ENCODE data around the gene ATG13.

- TF ChIP-seq, protein P1, sequence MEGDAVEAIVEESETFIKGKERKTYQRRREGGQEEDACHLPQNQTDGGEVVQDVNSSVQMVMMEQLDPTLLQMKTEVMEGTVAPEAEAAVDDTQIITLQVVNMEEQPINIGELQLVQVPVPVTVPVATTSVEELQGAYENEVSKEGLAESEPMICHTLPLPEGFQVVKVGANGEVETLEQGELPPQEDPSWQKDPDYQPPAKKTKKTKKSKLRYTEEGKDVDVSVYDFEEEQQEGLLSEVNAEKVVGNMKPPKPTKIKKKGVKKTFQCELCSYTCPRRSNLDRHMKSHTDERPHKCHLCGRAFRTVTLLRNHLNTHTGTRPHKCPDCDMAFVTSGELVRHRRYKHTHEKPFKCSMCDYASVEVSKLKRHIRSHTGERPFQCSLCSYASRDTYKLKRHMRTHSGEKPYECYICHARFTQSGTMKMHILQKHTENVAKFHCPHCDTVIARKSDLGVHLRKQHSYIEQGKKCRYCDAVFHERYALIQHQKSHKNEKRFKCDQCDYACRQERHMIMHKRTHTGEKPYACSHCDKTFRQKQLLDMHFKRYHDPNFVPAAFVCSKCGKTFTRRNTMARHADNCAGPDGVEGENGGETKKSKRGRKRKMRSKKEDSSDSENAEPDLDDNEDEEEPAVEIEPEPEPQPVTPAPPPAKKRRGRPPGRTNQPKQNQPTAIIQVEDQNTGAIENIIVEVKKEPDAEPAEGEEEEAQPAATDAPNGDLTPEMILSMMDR (IDR thresholded peaks at IDR 0.05) = no peak
- no peak for TF ChIP-seq POLR2A (IDR thresholded peaks at IDR 0.05)
- no peak for TF ChIP-seq EP300 (IDR thresholded peaks at IDR 0.05)
- no peak for TF ChIP-seq POLR2AphosphoS5 (IDR thresholded peaks at IDR 0.05)
Observed at GRCh38 chr11:46690702-46691101, 73.3 kb downstream of the ATG13 start.
